ENCODE results near the gene GMEB2. TPM values are rescaled to one million over a fixed set of nuclear protein-coding genes. Genes with fewer than 3 reads are reported as not detected.

The GMEB2 gene
- polyA plus RNA-seq, 1 experiment = 6.3 TPM

DNA sequence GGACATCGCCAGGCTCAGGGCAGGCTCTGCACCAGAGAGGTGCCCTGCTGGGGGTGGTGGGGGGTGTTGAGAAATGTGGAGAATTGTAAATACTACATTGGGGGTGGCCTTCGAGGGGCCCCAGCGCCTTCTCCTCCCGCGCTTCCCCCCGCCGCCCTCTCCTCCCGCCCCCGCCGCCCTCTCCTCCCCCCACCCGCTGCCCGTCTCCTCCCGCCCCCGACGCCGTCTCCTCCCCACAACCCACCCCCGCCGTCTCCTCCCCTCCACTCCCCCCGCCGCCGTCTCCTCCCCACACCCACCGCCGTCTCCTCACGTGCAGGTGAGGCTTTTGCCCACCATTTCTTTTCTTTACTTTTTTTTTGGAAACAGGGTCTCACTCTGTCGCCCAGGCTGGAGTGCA, 77.9 kb downstream of the GMEB2 start:
- Histone ChIP-seq H3K27ac (ENCODE audit: low read depth, low read length) (no peak overlapping the region), H3K9me3 (ENCODE audit: control insufficient read depth, insufficient read depth, low read length) (peaks cover 9% of the 10 kb centered on the region; the same call in 1 of the 2 replicates), H3K27me3 (ENCODE audit: control insufficient read depth, insufficient read depth, low read length) (peaks cover 35% of the 10 kb centered on the region), H3K4me3 (ENCODE audit: low read depth, low read length) (no peak overlapping the region)
- ChIA-PET CTCF (interaction anchor here (2.0 kb wide), 1 partner anchor 11 kb away, joined by 5 read pairs; no protein-coding TSS in a partner anchor), POLR2A (interaction anchor here (1.2 kb wide), 1 partner anchor 29 kb away, joined by 5 read pairs; the partner anchor contains the start of gene PPDPF)
- DNase-seq (ENCODE audit: low read depth, low spot score) = no peak
- TF ChIP-seq, protein P1, sequence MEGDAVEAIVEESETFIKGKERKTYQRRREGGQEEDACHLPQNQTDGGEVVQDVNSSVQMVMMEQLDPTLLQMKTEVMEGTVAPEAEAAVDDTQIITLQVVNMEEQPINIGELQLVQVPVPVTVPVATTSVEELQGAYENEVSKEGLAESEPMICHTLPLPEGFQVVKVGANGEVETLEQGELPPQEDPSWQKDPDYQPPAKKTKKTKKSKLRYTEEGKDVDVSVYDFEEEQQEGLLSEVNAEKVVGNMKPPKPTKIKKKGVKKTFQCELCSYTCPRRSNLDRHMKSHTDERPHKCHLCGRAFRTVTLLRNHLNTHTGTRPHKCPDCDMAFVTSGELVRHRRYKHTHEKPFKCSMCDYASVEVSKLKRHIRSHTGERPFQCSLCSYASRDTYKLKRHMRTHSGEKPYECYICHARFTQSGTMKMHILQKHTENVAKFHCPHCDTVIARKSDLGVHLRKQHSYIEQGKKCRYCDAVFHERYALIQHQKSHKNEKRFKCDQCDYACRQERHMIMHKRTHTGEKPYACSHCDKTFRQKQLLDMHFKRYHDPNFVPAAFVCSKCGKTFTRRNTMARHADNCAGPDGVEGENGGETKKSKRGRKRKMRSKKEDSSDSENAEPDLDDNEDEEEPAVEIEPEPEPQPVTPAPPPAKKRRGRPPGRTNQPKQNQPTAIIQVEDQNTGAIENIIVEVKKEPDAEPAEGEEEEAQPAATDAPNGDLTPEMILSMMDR (IDR thresholded peaks at IDR 0.05; ENCODE audit: low read depth, low read length) = no peak

DNA sequence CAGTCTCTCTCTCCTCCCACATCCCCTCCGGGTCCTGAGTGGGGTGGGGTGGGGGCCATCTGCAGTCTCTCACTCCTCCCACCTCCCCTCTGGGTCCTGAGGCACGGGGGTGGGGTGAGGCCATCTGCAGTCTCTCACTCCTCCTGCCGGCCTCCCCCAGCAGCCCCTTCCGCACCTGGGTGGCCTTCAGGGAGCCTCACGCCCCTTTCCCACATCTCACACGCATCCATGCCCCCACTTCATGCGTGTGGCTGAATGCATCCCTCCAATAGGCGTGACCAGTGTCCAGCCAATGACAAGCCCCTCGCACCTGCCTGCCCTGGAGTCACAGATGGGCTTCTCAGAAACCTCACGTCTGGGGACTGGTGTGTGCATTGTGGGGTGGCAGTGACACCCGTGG, 78.4 kb downstream of the GMEB2 start:
- TF ChIP-seq, protein P1 (IDR thresholded peaks at IDR 0.05; ENCODE audit: low read depth, low read length) = no peak
- no peak for DNase-seq (ENCODE audit: low read depth, low spot score)
- no peak overlapping the region for H3K4me3 ChIP-seq (ENCODE audit: low read depth, low read length)
- peaks cover 35% of the 10 kb centered on the region for H3K27me3 ChIP-seq (ENCODE audit: control insufficient read depth, insufficient read depth, low read length)
- CTCF ChIA-PET = no interaction called here
- POLR2A ChIA-PET = interaction anchor here (1.2 kb wide), 1 partner anchor 28 kb away, joined by 5 read pairs; the partner anchor contains the start of gene PPDPF
- H3K9me3 ChIP-seq (ENCODE audit: control insufficient read depth, insufficient read depth, low read length) = peaks cover 6% of the 10 kb centered on the region; the same call in 1 of the 2 replicates
- H3K27ac ChIP-seq (ENCODE audit: low read depth, low read length) = no peak overlapping the region

DNA sequence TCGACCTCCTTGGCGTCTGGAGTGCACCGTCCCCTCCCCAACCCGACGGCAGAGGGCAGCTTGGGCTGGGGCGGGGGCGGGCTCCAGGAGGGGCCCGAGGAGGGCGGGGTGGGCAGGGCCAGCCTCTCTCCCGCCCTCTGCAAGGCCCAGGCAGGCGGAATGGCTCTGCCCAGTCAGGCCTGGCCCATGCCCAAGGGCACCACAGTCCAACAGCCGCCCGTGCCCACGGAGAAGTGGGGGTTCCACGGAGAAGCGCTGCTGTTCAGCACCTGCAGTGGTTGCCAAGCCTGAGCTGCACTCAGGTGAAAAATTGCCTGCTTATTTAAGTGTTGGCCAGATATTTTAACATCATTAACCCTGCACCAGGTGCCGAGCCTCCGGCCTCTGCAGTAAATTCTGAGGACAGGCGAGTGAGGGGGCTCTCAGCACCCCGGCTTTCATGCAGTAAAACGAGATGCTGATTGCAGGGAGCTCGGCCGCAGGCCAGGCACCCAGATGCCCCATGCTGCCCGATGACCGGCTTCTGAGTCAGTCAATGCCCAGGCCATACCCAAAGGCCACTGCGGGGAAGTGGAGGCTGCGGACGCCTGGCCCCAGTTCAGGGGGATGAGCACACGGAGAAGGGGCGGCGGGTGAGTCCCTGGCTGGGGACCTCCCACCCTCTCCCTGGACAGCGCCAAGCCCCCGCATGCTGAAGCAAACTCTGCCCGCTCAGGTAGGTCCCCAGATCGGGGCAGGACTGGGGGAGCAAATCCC, 79.0 kb downstream of the GMEB2 start, which contains the start of gene SRMS:
TSS of gene SRMS (minus strand) at position 25 of the 756 bp plus-strand sequence. CDS start 286 bp downstream, outside the sequence.
- CTCF ChIA-PET = no interaction called here
- Histone ChIP-seq H3K9me3 (ENCODE audit: control insufficient read depth, insufficient read depth, low read length) (no peaks in the 10 kb centered on the region; the same call in 1 of the 2 replicates), H3K27me3 (ENCODE audit: control insufficient read depth, insufficient read depth, low read length) (peaks cover 33% of the 10 kb centered on the region), H3K4me3 (ENCODE audit: low read depth, low read length) (no peak within 1 kb of the TSS), H3K27ac (ENCODE audit: low read depth, low read length) (no peak within 1 kb of the TSS)
- TF ChIP-seq, protein P1 (IDR thresholded peaks at IDR 0.05; ENCODE audit: low read depth, low read length) = no peak
- no peak for DNase-seq (ENCODE audit: low read depth, low spot score)
- POLR2A ChIA-PET = interaction anchor here (1.2 kb wide), 1 partner anchor 27 kb away, joined by 5 read pairs; the partner anchor contains the start of gene PPDPF

DNA sequence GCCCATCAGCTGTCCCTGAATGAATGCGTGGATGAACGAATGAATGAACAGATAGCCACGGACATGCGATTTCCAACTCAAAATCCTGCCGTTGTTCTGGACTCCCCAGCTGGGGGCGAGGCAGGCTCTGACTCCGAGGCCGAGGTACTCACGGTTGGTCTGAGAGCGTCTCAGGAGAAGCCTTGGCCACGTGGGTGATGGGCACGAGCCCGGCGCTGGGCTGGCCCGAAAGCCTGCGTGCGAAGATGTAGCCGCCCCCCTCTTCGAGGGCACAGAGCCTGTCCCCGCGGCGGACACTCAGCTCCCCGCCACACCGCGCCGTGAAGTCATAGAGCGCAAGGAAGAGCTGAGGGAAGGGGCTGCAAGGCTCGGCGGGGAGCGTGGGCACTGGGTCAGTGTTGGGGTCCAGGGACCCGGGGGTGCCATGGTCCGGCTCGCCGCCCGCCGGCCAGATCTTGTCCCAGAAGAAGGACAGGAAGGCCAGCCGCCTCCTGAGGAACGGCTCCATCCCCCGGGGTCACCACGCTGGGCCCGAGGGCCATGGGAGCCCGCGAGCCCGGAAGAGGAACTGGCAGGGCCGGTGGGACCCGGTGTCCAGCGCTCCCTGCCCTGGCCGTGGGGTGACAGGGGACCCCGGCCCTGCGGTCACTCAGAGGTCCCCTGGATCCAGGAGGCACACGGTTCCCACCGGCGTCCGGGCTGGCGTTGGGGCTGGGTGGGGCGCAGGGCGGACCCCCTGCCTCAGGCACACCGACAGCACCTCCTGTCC, 79.8 kb downstream of the GMEB2 start:
- peaks cover 33% of the 10 kb centered on the region for H3K27me3 ChIP-seq (ENCODE audit: control insufficient read depth, insufficient read depth, low read length)
- no peak for DNase-seq (ENCODE audit: low read depth, low spot score)
- ChIA-PET POLR2A (no interaction called here), CTCF (interaction anchor here (1.0 kb wide), 1 partner anchor 9 kb away, joined by 3 read pairs; no protein-coding TSS in a partner anchor)
- no peaks in the 10 kb centered on the region; the same call in 1 of the 2 replicates for H3K9me3 ChIP-seq (ENCODE audit: control insufficient read depth, insufficient read depth, low read length)
- H3K4me3 ChIP-seq (ENCODE audit: low read depth, low read length) = no peak overlapping the region
- TF ChIP-seq, protein P1 (IDR thresholded peaks at IDR 0.05; ENCODE audit: low read depth, low read length) = no peak
- no peak overlapping the region for H3K27ac ChIP-seq (ENCODE audit: low read depth, low read length)
